Neural cell (in vitro differentiated cells): ENCODE measurements around the gene BAD. TPM values are rescaled to one million over a fixed set of nuclear protein-coding genes. Genes with fewer than 3 reads are reported as not detected.

Source experiments
- H2AFZ ChIP-seq: fragments of 200-600, 300-800 bp; sonication (generic), shearing (Covaris generic); 2 replicates; pipeline ENCODE4 v1.6.0; 2014; ENCODE audit warnings: low read depth, mild to moderate bottlenecking, antibody characterized with exemption, low read length, moderate library complexity
- H3F3A ChIP-seq: fragments of 200-600 bp; shearing (Covaris generic); 2 replicates; pipeline ENCODE4 v1.6.1; 2016; ENCODE audit warnings: mild to moderate bottlenecking, moderate library complexity, mixed read lengths, antibody characterized with exemption, low read length; ENCODE audit not compliant: insufficient read depth, poor library complexity, severe bottlenecking
- H3K27ac ChIP-seq: fragments of 200-600, 300-800 bp; sonication (generic), shearing (Covaris generic); 2 replicates; pipeline ENCODE4 v1.5.1; 2014; ENCODE audit warnings: mild to moderate bottlenecking, low read length, moderate library complexity
- H3K27me3 ChIP-seq: fragments of 300-800, 200-600 bp; sonication (generic), shearing (Covaris generic); 2 replicates; pipeline ENCODE4 v1.6.0; 2014; ENCODE audit warnings: mild to moderate bottlenecking, low read depth, low read length, moderate library complexity; ENCODE audit not compliant: insufficient read depth
- H3K36me3 ChIP-seq: fragments of 300-800, 200-600 bp; sonication (generic), shearing (Covaris generic); 2 replicates; pipeline ENCODE4 v1.5.1; 2014; ENCODE audit warnings: mild to moderate bottlenecking, antibody characterized with exemption, low read length, moderate library complexity; ENCODE audit not compliant: insufficient read depth
- H3K4me2 ChIP-seq: fragments of 300-800, 200-600 bp; sonication (generic), shearing (Covaris generic); 2 replicates; pipeline ENCODE4 v1.6.0; 2014; ENCODE audit warnings: mild to moderate bottlenecking, low read length
- H3K4me3 ChIP-seq: fragments of 300-800, 200-600 bp; sonication (generic), shearing (Covaris generic); 2 replicates; pipeline ENCODE4 v1.5.1; 2014; ENCODE audit warnings: mild to moderate bottlenecking, low read length, moderate library complexity
- H3K79me2 ChIP-seq: fragments of 200-600 bp; shearing (Covaris generic); replicated peaks from 2 replicates; pipeline ENCODE4 v1.6.0; 2014; ENCODE audit warnings: mild to moderate bottlenecking, low read length, moderate library complexity; ENCODE audit not compliant: insufficient read depth
- H3K9ac ChIP-seq: fragments of 300-800, 200-600 bp; sonication (generic), shearing (Covaris generic); 2 replicates; pipeline ENCODE4 v1.6.1; 2016; ENCODE audit warnings: mild to moderate bottlenecking, low read length, mixed read lengths
- H3K9me2 ChIP-seq: fragments of 200-600 bp; shearing (Covaris generic); 2 replicates; pipeline ENCODE4 v1.6.1; 2016; ENCODE audit warnings: mild to moderate bottlenecking, low read length, mixed read lengths; ENCODE audit not compliant: insufficient read depth
- H3K9me3 ChIP-seq: fragments of 200-600, 300-800 bp; sonication (generic), shearing (Covaris generic); 2 replicates; pipeline ENCODE4 v1.6.1; 2016; ENCODE audit warnings: mild to moderate bottlenecking, mixed run types, low read length, moderate library complexity, mixed read lengths
- H4K20me1 ChIP-seq: fragments of 200-600 bp; shearing (Covaris generic); 2 replicates; pipeline ENCODE4 v1.6.1; 2016; ENCODE audit warnings: mild to moderate bottlenecking, mixed run types; ENCODE audit not compliant: insufficient read depth
- CTCF ChIP-seq: fragments of 450-650 bp; IDR thresholded peaks from 2 replicates; pipeline ENCODE4 v1.5.1; 2014; ENCODE audit warnings: antibody characterized with exemption, mild to moderate bottlenecking, moderate library complexity; ENCODE audit not compliant: poor library complexity, severe bottlenecking
- EP300 ChIP-seq: fragments of 450-650 bp; conservative IDR thresholded peaks from 2 replicates; pipeline ENCODE4 v1.6.1; 2014; ENCODE audit warnings: antibody characterized with exemption, mild to moderate bottlenecking, moderate library complexity; ENCODE audit not compliant: poor library complexity, severe bottlenecking
- EZH2 ChIP-seq: fragments of 200-600, 300-800 bp; shearing (Covaris generic), sonication (generic); IDR thresholded peaks from 2 replicates; pipeline ENCODE4 v1.6.1; 2014; ENCODE audit warnings: antibody characterized with exemption, low read length, borderline replicate concordance, mild to moderate bottlenecking; ENCODE audit not compliant: insufficient read depth, poor library complexity, severe bottlenecking
- MXI1 ChIP-seq: fragments of 450-650 bp; conservative IDR thresholded peaks from 2 replicates; pipeline ENCODE4 v1.6.1; 2014; ENCODE audit warnings: antibody characterized with exemption, mild to moderate bottlenecking; ENCODE audit not compliant: poor library complexity, severe bottlenecking
- POLR2AphosphoS5 ChIP-seq: IDR thresholded peaks from 2 replicates; pipeline ENCODE4 v1.6.1; 2012
- RAD21 ChIP-seq: fragments of 450-650 bp; conservative IDR thresholded peaks from 2 replicates; pipeline ENCODE4 v1.6.1; 2014; ENCODE audit warnings: antibody characterized with exemption, mild to moderate bottlenecking, moderate library complexity
- REST ChIP-seq: IDR thresholded peaks from 2 replicates; pipeline ENCODE4 v1.6.1; 2012; ENCODE audit warnings: borderline replicate concordance
- SMC3 ChIP-seq: fragments of 450-650 bp; conservative IDR thresholded peaks from 2 replicates; pipeline ENCODE4 v1.6.1; 2014; ENCODE audit warnings: antibody characterized with exemption, mild to moderate bottlenecking, moderate library complexity; ENCODE audit not compliant: poor library complexity
- TAF1 ChIP-seq: IDR thresholded peaks from 2 replicates; pipeline ENCODE4 v1.6.1; 2012; ENCODE audit warnings: low read depth
- polyA plus RNA-seq: library from polyadenylated mRNA; depleted of rRNA; stranded (reverse); fragments of >200 nt; gene quantifications from 2 replicates; pipeline ENCODE4 v1.2.3, GENCODE V29; 2014

The BAD gene
- polyA plus RNA-seq, 1 donor from 2014 or later = 219 TPM

- Histone ChIP-seq H3K27ac (no peak overlapping the region), H3K9ac (no peak overlapping the region), H3K4me2 (no peak overlapping the region), H3K4me3 (no peak overlapping the region), H4K20me1 (no peaks in the 10 kb centered on the region), H3K79me2 (no peaks in the 10 kb centered on the region), H2AFZ (no peak overlapping the region), H3K9me2 (no peaks in the 10 kb centered on the region), H3K27me3 (no peaks in the 10 kb centered on the region), H3F3A (no peaks in the 10 kb centered on the region), H3K9me3 (no peaks in the 10 kb centered on the region), H3K36me3 (no peaks in the 10 kb centered on the region)
- TF ChIP-seq SMC3 = no peak
- TF ChIP-seq CTCF = no peak
- no peak for TF ChIP-seq RAD21
- no peak for TF ChIP-seq EP300
- TF ChIP-seq TAF1 = no peak
- TF ChIP-seq POLR2AphosphoS5 = no peak
- no peak for TF ChIP-seq EZH2
- no peak for TF ChIP-seq MXI1
- TF ChIP-seq REST = no peak
Observed at GRCh38 chr11:64275841-64276240, 8.6 kb downstream of the BAD start.

GRCh38 chr11:64275031-64275800 lies 9.2 kb downstream of the BAD start:
- no peak for TF ChIP-seq RAD21
- no peak for TF ChIP-seq MXI1
- TF ChIP-seq EP300 = no peak
- TF ChIP-seq TAF1 = no peak
- no peak for TF ChIP-seq POLR2AphosphoS5
- no peak for TF ChIP-seq REST
- TF ChIP-seq CTCF = no peak
- no peak for TF ChIP-seq EZH2
- Histone ChIP-seq H3K9me3 (no peaks in the 10 kb centered on the region), H3K9me2 (no peaks in the 10 kb centered on the region), H3K9ac (no peak overlapping the region), H3K27me3 (no peaks in the 10 kb centered on the region), H3K27ac (no peak overlapping the region), H3K4me3 (no peak overlapping the region), H3K79me2 (no peaks in the 10 kb centered on the region), H4K20me1 (no peaks in the 10 kb centered on the region), H3K4me2 (no peak overlapping the region), H3K36me3 (no peaks in the 10 kb centered on the region), H3F3A (peaks cover 4% of the 10 kb centered on the region), H2AFZ (no peak overlapping the region)
